Measurements from ENCODE around the gene ZNF516. TPM values are rescaled to one million over a fixed set of nuclear protein-coding genes. Genes with fewer than 3 reads are reported as not detected.

The ZNF516 gene
- total and polyA plus RNA-seq, 2 of the 4 experiments (the other 2 are of a cell fraction), result 7.9 to 16.9 TPM

GRCh38 chr18:76532875-76533274 lies 37.8 kb upstream of the ZNF516 start:
- Histone ChIP-seq H4K91ac (ENCODE audit: insufficient read depth, low read depth, low read length) (no peak overlapping the region), H3K4ac (ENCODE audit: low read depth, low read length) (no peak overlapping the region), H3K9me3 (ENCODE audit: control insufficient read depth, insufficient read depth, low read length) (no peaks in the 10 kb centered on the region), H3K4me1 (ENCODE audit: control insufficient read depth, insufficient read depth, low read length) (peaks cover 2% of the 10 kb centered on the region; the same call in 1 of the 2 replicates), H2AK9ac (replicated peaks; ENCODE audit: low read depth, low read length, poor library complexity) (no peak overlapping the region), H3K36me3 (ENCODE audit: control insufficient read depth, insufficient read depth, low read length) (no peaks in the 10 kb centered on the region), H3K27me3 (ENCODE audit: control insufficient read depth, insufficient read depth, low read length) (no peaks in the 10 kb centered on the region), H3K4me2 (ENCODE audit: low read depth, low read length) (no peak overlapping the region), H4K5ac (ENCODE audit: low read depth, low read length) (no peak overlapping the region), H3K79me1 (ENCODE audit: low read depth in 1 of 2, low read length in 2 of 2) (no peaks in the 10 kb centered on the region), H2AK5ac (ENCODE audit: low read depth, low read length) (no peak overlapping the region), H3K27ac (ENCODE audit: insufficient read depth, low read length) (no peak overlapping the region), H4K8ac (ENCODE audit: low read depth in 2 of 2, low read length in 2 of 2) (no peak overlapping the region), H2BK15ac (ENCODE audit: low read depth, low read length) (no peak overlapping the region), H3K56ac (ENCODE audit: extremely low read depth, insufficient read depth, low read length) (no peak overlapping the region), H2BK5ac (ENCODE audit: low read depth, low read length, poor library complexity, severe bottlenecking) (no peak overlapping the region), H3K9ac (ENCODE audit: low read depth, low read length) (no peak overlapping the region), H3K18ac (ENCODE audit: low read depth, low read length) (no peak overlapping the region), H3K14ac (replicated peaks; ENCODE audit: low read depth, low read length) (no peak overlapping the region), H4K20me1 (ENCODE audit: insufficient read depth, low read length) (no peaks in the 10 kb centered on the region), H3K4me3 (ENCODE audit: insufficient read depth, low read depth, low read length) (no peak overlapping the region), H2BK120ac (ENCODE audit: low read depth, low read length) (no peak overlapping the region), H3K9me1 (ENCODE audit: insufficient read depth, low read length) (no peaks in the 10 kb centered on the region), H3K23ac (ENCODE audit: low read depth, low read length) (no peak overlapping the region), H2BK20ac (ENCODE audit: low read depth, low read length) (no peak overlapping the region), H2AFZ (replicated peaks; ENCODE audit: low read length, poor library complexity) (no peak overlapping the region)
- no peak for ATAC-seq (ENCODE audit: low read depth)
- 90% methylated on average over 2 of the region's 8 CpGs; no CpG with 5 or more reads in 1 of the 2 experiments for WGBS, 2 experiments (ENCODE audit: extremely low coverage in 2 of 2, insufficient read length in 1 of 2)
- CTCF ChIA-PET, result no interaction called here
- in situ Hi-C loops (cut with MboI; ENCODE audit: low sequenced_read_pairs), result no loop called here
- intact Hi-C loops (cut with micrococcal nuclease), result no loop called here
- dilution Hi-C loops (cut with HindIII; ENCODE audit: low sequenced_read_pairs, unreplicated experiment), result no loop called here
- no TSS peak for BruUV-seq (replicated peaks)
- POLR2A ChIA-PET (ENCODE audit: unreplicated experiment), result no interaction called here
- TF ChIP-seq MAFK (IDR thresholded peaks at IDR 0.05; ENCODE audit: low read depth, low read length) (peak; percentile 92), NFE2L2 (IDR thresholded peaks at IDR 0.05; ENCODE audit: low read depth, low read length) (no peak)
- DNase-seq, result no peak
